Parietal lobe (tissue), 2 donors: ENCODE data around the gene SAMD11. TPM values are rescaled to one million over a fixed set of nuclear protein-coding genes. Genes with fewer than 3 reads are reported as not detected.

Experiments used
- small RNA-seq: library from RNA; depleted of rRNA; stranded (forward); fragments of <200 nt; gene quantifications from one replicate; pipeline ENCODE3, GENCODE V24; 2014; ENCODE audit warnings: low replicate concordance
- total RNA-seq: library from RNA; depleted of rRNA; stranded (reverse); fragments of >200 nt; gene quantifications from one replicate; pipeline ENCODE4 v1.2.3, GENCODE V29; 2014

Gene SAMD11
- not detected for total RNA-seq

GRCh38 chr1:923131-923990 is at the start of gene SAMD11:
SAMD11 (plus strand) TSS chr1:923923; CDS start chr1:924432, 509 bp downstream.

GRCh38 chr1:958823-959730 is 35.4 kb downstream of the SAMD11 start, which contains the start of gene NOC2L:
NOC2L (minus strand) TSS chr1:959256; CDS start chr1:959240, 16 bp downstream.

GRCh38 chr1:960363-961131 is 36.8 kb downstream of the SAMD11 start, which contains the start of gene KLHL17:
KLHL17 (plus strand) TSS chr1:960584; CDS start chr1:960694, 110 bp downstream.

GRCh38 chr1:966135-966703 is 42.5 kb downstream of the SAMD11 start, which contains the start of gene PLEKHN1:
PLEKHN1 (plus strand) TSS chr1:966482; CDS start chr1:966532, 50 bp downstream.

GRCh38 chr1:981955-982558 is 58.3 kb downstream of the SAMD11 start, which contains the start of gene PERM1:
PERM1 (minus strand) TSS chr1:982093; CDS start chr1:981029, 1,064 bp downstream.

Small RNAs within 50 kb of the gene (small RNA-seq; reads per million reads assigned to genes)
- gene AL645608.4, result not detected

Other genes starting within 250 kb of the SAMD11 start
- gene OR4F16, start 237.3 kb upstream of the SAMD11 start, total RNA-seq, result not detected
- 52.3 TPM for gene NOC2L, start 35.3 kb downstream of the SAMD11 start, total RNA-seq
- 15.7 TPM for gene KLHL17, start 36.7 kb downstream of the SAMD11 start, total RNA-seq
- not detected for gene PLEKHN1, start 42.6 kb downstream of the SAMD11 start, total RNA-seq
- 0.63 TPM for gene PERM1, start 58.2 kb downstream of the SAMD11 start, total RNA-seq
- 24.7 TPM for gene HES4, start 76.2 kb downstream of the SAMD11 start, total RNA-seq
- gene ISG15, start 89.6 kb downstream of the SAMD11 start, total RNA-seq, result 7.2 TPM
- gene AGRN, start 96.2 kb downstream of the SAMD11 start, total RNA-seq, result 105 TPM
- gene RNF223, start 150.4 kb downstream of the SAMD11 start, total RNA-seq, result not detected
- gene C1orf159, start 192.2 kb downstream of the SAMD11 start, total RNA-seq, result 16.9 TPM
- not detected for gene TTLL10, start 250.0 kb downstream of the SAMD11 start, total RNA-seq